NT2/D1 (cell line): Measurements from ENCODE around the gene ANGPTL2.

Experiments
- SUZ12 ChIP-seq: IDR thresholded peaks from 2 replicates; pipeline ENCODE4 v1.6.1; 2011; ENCODE audit not compliant: insufficient read length, insufficient read depth; ENCODE audit errors: extremely low read depth
- YY1 ChIP-seq: IDR thresholded peaks from 2 replicates; pipeline ENCODE4 v1.6.1; 2011; ENCODE audit not compliant: insufficient read length, insufficient read depth
- ZNF274 ChIP-seq: IDR thresholded peaks from 2 replicates; pipeline ENCODE4 v1.6.1; 2011; ENCODE audit warnings: mild to moderate bottlenecking, low read depth, low read length

DNA sequence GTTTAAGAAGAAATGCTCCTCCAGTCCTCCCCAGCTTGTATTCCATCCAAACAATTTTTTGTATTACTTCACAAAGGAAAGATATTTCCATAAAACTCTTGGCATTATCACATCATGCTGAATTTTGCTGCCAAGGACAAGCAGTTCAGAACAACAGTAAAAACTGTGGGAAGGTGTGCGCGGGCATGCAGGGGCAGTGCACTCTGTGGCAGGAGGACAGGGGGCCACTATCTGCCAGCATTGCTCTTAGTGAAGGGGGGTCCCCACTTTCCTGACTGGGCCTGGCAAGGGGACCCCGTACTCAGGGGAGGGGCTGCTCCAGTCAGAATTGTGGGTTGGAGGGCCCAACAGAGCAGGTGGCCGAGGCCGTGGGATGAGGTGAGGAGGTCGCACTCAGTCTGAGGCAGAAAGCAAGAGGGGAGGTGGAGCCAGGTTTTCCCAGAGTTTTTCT lies 32.8 kb downstream of the ANGPTL2 start:
- TF ChIP-seq YY1 = no peak
- no peak for TF ChIP-seq SUZ12
- no peak for TF ChIP-seq ZNF274
